ENCODE data around the gene PTPRE.

The PTPRE gene

GRCh38 chr10:128024426-128024825, 117.5 kb downstream of the PTPRE start:
- DNase-seq (ENCODE audit: low spot score), result no peak

- no peak for DNase-seq (ENCODE audit: low spot score)
These were observed 118.5 kb downstream of the PTPRE start for GRCh38 chr10:128025437-128025836.

- no peak for DNase-seq (ENCODE audit: low spot score)
These were observed 119.0 kb downstream of the PTPRE start for GRCh38 chr10:128025951-128026350.

GRCh38 chr10:128026615-128027300, 119.9 kb downstream of the PTPRE start:
- no peak for DNase-seq (ENCODE audit: low spot score)

- no peak for DNase-seq (ENCODE audit: low spot score)
These were observed 120.4 kb downstream of the PTPRE start for GRCh38 chr10:128027306-128027705.

- DNase-seq (ENCODE audit: low spot score), result no peak
These were observed 121.1 kb downstream of the PTPRE start for GRCh38 chr10:128027822-128028507.

- DNase-seq (ENCODE audit: low spot score), result no peak
These were observed 121.8 kb downstream of the PTPRE start for GRCh38 chr10:128028508-128029289.

- no peak for DNase-seq (ENCODE audit: low spot score)
These were observed 122.4 kb downstream of the PTPRE start for GRCh38 chr10:128029290-128029651.

GRCh38 chr10:128029731-128030369, 122.9 kb downstream of the PTPRE start:
- no peak for DNase-seq (ENCODE audit: low spot score)

GRCh38 chr10:128030498-128031072, 123.7 kb downstream of the PTPRE start:
- no peak for DNase-seq (ENCODE audit: low spot score)

- no peak for DNase-seq (ENCODE audit: low spot score)
These were observed 124.3 kb downstream of the PTPRE start for GRCh38 chr10:128031216-128031615.

GRCh38 chr10:128032466-128032865, 125.6 kb downstream of the PTPRE start:
- no peak for DNase-seq (ENCODE audit: low spot score)

- DNase-seq (ENCODE audit: low spot score), result no peak
These were observed 128.7 kb downstream of the PTPRE start for GRCh38 chr10:128035557-128035973.

GRCh38 chr10:128036011-128036615, 129.2 kb downstream of the PTPRE start:
- DNase-seq (ENCODE audit: low spot score), result no peak

GRCh38 chr10:128036746-128037543, 130.0 kb downstream of the PTPRE start:
- no peak for DNase-seq (ENCODE audit: low spot score)

- DNase-seq (ENCODE audit: low spot score), result no peak
These were observed 133.2 kb downstream of the PTPRE start for GRCh38 chr10:128040096-128040495.

GRCh38 chr10:128040681-128041080, 133.8 kb downstream of the PTPRE start:
- DNase-seq (ENCODE audit: low spot score), result no peak

GRCh38 chr10:128042131-128042610, 135.3 kb downstream of the PTPRE start:
- DNase-seq (ENCODE audit: low spot score), result no peak

GRCh38 chr10:128043259-128044045, 136.5 kb downstream of the PTPRE start:
- no peak for DNase-seq (ENCODE audit: low spot score)
